LoVo (cell line): ENCODE results near the gene SRCAP.

ENCODE experiments used
- DNase-seq: peaks from one replicate; pipeline ENCODE4 v3.0.0-alpha.2; 2016; ENCODE audit warnings: low spot score

Gene SRCAP

DNA sequence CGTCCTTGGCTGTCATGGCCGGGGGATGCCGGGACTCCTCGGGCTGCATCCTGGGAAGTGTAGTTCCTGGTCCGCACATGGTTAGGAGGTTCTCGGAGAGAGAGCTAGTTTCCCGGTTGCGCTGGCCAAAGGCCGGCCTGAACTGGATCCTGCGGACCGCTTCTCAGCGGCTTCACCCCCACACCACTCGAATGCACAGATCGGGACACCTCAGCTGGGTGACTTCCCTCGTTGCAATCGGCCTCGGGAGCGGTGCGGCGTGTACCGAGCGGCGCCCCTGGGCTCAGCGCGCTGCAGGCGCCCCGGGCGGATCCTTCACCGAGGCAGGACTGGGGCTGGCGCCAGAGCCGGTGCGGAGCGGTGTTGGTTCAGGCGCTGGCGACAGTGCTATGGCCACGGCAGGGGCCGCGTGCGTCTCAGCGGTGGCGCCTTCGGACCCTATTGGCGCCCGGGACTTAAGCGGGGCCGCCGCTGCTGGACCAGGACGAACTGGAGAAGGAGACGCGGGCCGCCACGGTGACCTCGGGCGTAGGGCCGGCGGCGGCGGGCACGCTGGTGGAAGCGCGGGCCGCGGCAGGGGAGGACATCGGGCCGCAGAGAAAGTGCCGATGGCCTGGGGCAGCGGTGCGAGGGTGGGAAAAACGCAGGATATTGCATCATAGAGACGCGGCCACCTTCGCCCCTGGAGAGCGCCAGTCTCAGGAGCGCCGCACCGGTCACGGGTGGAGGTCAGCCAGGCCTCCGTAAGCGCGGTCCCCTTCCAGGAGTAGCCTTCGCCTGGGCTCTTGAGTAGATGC, 76.6 kb downstream of the SRCAP start:
- peak; percentile 76 for DNase-seq

DNA sequence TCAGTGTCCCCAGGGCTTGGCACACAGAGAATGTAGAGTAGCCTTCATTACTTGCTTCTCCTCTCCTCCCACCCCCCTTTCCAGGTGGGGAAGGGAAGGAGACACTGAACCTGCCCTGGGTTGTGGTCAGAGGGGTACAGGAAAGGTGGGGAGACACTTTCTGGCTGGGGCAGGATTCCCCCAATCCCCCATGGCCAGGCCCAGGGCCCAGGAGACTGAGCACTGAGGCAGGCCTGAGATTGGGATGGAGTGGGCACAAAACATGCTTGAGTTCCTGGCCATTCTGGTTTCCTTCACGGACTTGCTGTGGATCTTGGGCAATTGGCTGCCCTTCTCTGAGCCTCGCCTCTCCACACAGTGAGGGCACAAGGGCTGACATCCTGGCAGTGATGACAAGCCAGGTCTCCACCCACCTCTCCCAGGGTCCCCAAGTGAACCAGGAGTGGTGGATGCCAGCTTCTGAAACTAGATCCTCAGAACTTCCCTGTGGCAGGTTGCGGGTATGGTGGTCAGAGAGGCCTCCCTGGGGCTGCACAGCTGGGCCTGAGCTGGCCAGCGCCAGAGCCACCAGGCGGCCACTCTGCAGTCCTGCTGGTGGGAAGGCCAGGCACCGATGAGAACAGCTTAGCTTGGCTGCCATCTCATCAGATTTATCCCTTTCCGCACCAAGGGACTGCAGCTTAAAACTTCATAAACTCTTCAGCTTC, 78.8 kb downstream of the SRCAP start:
- no peak for DNase-seq

DNA sequence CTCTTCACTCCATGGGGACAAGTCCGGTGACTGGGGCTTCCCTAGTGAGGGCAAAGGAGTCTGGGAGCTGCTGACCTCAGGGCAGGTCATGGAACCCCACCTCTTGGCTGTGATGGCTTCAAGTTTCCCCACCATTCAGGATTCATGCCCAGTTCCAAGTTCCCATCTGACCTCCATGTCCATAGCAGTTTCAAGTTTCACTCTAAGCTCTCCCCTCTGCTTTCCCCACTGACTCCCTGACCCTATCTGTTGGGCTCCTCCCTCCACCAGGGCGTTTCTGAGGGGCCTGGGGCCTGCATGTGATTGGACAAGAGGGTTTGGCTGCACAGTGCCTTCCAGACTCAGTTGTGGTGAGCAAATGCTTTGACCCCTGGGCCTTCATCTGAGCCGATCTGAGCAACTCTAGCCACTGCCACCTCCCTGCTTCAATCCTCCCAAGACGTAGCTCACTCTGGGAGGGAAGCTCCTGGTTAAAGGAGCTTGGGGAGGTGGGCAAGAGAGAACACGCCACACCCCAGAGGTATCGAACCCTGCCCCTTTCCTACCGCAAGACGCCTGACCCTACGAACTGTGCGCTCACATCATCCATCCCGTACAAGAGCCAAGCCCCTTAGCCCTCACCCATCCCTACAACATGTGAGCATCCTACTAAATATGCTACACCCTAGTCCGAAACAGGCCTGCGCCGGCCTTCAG, 79.7 kb downstream of the SRCAP start:
- no peak for DNase-seq

DNA sequence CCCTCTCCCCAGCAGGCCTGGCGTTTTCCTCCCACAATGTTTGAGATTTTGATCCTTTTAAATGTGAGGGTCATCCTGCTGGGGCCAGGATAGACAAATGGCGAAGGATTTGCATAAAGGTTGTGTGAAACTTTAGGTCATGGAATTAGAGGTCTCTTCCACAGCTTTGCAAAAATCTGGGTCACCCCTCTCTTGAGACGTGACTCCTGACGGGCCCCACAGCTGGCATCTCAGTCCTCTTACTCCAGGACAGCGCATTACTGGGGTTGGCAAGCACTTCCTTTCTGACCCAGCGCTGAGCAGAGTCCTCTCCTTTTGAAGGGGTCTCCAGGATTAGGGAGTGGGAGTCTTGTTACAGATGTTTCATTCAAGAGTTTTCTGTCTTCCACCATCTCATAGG, 80.6 kb downstream of the SRCAP start:
- no peak for DNase-seq

DNA sequence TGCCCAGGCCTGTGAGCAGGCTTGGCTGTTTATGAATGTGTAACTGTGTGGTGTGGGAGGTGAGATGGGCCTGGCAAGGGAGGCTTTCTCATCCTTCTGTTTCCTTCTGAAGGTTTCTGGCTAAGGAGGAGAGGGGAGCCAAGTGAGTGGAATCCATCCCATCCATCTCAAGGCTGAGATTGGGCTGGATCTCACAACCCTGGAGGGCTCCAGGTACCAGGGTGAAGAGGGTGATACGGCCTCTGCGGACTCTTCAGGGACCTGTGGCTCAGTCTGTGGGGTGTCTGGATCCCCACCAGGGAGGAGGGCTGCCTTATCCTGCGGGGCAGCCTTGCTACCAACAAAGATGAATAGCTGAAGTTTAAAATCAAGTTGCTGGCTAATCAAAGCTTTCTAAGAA, 81.0 kb downstream of the SRCAP start:
- no peak for DNase-seq

DNA sequence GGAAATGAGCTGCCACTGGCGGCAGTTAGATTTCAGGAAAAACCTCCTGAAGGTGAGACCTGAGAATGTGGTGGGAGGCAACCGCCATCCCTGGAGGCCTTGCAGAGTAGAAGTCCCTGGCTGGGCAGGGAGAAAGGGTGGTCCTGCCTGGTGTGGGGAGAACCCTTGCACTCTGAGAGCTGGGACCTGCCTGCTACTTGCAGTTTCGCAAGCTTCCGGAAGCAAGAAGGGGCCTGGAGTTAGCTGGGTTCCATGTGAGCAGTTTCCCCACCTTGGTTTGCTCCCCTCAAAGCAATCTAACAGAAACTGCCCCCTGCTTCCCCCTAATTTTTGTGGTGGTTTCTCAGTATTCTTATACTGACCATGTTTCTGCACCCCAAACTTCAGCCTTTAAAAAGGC, 81.6 kb downstream of the SRCAP start:
- DNase-seq = no peak

DNA sequence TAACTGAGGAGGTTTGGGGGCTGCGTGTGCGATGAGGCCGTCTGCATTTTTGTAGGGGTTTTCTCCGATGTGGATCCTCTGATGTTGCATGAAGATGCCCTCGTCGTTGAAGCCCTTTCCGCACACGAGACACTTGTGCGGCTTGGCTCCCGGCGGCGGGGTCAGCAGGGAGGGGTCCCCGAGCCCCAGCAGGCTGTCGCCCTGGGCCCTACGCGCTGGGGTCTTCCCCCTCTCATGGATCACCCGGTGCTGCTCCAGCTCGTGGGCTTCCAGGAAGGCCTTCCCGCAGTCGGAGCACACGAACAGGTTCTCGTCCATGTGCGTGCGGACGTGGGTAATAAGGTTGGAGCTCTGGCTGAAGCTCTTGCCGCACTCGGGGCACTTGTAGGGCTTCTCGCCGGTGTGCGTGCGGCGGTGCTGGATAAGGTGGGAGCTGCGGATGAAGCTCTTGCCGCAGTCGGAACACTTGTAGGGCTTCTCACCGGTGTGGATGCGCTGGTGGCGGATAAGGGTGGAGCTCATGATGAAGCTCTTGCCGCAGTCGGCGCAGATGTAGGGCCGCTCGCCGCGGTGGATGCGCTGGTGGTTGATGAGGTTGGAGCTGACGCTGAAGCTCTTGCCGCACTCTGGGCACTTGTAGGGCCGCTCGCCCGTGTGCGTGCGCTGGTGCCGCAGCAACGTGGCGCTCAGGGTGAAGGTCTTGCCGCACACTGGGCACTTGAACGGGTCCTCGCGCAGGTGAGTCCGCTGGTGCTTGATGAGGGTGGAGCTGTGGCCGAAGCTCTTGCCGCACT, 83.7 kb downstream of the SRCAP start:
- DNase-seq = no peak

DNA sequence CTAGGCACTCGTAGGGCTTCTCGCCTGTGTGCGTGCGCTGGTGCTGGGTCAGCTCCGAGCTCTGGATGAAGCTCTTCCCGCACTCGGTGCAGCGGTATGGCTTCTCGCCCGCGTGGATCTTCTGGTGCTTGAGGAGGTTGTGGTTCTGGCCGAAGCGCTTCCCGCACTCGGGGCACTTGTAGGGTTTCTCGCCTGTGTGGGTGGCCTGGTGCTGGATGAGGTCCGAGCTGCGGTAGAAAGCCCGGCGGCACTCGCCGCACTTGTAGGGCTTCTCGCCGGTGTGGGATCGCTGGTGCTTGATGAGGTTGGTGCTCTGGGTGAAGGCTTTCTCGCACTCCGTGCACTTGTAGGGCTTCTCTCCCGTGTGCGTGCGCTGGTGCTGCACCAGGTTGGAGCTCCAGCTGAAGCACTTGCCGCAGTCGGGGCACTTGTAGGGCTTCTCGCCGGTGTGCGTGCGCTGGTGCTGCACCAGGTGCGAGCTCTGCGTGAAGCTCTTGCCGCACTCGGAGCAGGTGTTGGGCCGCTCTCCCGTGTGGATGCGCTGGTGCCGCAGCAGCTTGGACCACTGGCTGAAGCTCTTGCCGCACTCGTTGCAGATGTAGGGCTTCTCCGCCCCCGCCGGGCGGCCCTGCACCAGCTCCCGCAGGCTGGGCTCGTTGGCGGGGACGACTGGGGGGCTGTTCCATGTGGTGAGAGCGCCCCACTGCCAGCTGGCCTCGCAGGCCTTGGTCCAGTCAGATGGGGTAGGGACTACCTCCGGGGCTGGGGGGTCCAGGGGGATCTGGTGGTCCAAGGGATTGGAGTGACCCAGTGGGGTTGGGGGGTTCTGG, 84.5 kb downstream of the SRCAP start:
- DNase-seq = no peak

DNA sequence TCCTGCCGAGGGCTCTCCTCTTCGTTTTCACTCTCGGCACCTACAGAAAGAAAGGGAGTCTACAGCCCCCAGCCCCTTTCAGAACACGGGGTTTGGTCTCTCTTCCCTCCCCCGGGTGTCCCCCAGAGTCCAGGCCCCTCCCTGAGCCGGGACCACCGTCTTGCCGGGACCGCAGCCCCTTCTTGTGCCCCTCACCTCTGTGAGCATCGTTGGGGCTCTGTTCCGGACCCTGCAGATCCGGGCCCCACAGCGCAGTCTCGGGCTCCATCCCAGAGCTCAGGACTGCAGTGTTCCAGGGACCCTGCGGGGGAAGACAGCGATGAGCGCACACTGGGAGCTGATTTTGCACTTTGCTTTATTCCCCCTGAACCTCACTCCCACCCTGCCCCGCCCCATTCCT, 85.2 kb downstream of the SRCAP start:
- no peak for DNase-seq

DNA sequence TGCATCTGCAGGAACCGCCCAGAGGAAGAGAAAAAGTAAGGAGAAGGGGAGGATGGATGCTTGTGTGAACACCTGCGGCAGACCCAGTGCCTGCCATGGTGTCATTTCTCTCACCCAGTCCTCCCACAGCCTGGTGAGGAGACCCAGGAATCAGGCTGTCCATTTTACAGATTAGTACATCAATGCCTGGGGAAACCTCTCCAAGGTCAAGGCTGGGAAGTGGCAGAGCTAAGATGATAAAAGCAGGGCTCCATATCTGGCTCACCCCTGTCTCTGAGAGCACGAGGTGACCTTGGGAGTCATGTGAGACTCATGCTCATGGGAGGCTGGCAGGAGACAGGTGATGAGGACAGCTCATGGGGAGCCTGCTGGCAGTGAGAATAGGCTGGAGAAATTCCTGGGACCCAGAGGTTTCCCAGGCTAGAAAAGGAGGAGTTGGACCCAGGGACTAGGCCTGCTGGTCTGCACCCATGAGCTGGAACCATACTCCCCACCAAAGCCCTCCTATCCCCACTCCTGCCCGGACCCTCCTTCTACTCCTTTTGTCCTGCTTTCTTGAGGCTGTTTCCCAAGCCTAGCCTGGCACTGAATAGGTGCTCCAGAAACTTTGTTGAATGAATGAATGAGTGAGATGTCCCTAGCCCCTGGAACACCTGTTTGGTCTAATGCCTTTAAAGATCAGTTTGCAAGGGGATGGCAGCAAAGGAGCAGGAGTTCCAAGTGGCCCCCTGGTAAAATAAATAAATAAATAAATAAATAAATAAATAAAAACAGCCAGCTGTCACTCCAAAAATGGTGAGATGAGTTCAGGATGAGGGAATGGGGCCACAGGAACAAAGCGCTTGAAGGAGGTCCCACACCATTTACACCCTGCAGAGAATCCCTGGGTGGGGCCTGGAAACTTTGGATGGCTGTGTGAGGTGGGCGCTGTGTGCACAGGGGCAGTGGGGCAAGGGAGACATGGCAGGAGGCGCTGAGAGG, 86.4 kb downstream of the SRCAP start:
- no peak for DNase-seq

DNA sequence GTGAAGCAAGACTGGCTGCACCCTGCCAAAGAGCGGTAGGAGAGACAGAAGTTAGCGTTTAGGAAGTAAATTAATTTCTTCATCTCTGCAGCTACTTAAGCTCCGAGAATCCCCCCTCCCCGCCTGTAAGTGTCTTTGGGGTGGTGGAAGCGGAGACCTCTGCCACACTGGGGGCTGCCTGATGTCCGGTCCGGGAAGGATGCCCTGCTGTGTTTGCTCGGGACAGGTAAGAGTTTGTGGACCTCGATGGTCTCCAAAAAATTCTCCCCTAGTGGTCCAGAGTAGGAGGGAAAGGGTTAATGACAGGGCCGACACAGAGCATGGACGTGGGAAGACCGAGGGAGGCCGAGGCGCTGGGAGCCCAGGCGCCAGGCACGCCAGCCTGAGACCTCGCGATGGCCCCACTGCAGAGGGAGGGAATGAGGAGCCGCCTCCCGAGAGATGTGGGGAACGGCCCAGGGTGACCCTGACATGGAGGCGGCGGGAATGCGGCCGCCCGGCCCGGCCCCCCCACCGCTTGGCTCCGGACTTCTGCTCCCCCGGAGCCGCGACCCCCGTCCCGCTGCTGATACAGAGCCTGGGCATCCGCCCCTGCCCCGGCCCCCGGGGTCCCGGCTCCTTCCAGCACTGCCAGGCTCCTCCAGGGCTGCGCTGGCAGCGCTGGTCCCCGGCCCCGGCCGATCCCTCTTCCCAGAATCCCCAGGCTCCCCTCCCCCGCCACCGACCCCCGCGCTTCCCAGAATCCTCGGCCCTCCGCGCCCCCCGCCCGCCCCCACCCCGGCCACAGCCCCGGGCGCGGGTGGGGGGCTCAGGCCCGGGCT, 87.4 kb downstream of the SRCAP start:
- peak; percentile 39 for DNase-seq

DNA sequence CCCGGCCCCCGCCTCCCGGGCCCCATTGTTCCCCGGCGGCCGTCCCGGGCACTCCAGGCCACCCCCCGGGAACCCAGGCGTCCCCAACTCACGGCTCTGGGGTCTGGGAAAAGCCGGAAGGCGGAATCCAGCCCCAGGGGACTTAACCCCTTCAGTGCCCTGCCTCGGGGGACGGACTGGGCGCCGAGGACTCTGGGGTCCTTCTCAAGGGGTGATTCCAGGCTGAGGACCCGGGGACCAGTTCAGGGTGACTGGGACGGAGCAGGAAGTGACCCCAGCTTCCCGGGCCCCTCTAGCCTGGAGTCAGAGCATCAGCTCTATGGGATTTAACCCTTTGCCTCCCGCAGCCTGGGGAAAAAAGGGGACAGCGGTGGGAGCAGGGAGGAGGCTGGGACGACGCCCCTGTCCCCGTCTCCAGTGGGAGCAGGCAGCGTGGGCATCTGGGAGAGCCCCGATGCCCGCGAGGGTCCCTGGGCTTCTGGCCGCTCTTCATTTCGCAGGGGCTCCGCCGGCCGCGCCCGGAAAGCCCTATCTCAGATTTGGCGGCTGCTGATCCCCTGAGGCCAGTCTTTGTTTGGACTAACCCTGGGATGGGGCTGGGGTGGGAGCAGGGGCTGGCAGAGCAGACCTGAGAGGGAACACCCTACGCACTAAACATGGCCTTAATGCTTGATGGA, 88.1 kb downstream of the SRCAP start, which contains the start of gene ZNF629:
Gene ZNF629, minus strand, starts transcription at position 270 of the 677 bp plus-strand sequence. CDS start 2,723 bp downstream, outside the sequence.
- DNase-seq = peak; percentile 70

DNA sequence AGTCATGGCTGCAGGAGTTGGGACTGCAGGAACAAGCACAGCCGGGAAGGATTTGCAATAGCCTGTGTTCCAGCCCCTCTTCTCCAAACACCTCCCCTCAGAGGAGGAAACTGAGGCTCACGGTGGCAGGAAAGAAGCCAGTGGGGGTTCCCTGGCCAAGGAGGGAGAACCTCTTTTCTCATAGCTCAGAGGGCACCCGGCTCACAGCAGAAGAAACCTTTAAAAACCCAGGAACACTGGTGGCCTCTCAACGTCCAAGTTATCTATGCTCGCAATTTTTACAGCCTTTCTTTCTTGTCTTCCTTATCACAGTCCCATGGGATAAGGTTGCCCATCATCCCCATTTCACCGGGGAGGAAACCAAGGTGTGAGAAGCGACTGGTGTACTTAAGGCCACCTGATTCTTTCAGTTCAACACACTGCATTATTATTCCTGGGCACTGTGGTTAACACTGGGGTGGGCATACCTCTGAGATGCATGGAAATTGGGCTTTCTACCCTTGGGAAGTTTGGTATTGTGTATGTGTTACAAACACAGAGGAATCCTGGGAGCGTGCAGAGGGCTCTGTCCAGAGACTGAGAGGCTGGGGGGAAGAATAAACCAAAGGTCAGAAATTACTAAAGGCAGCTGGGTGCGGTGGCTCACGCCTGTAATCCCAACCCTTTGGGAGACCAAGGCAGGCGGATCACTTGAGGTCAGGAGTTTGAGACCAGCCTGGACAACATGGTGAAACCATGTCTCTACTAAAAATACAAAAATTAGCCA, 88.8 kb downstream of the SRCAP start:
- DNase-seq = no peak
